Measurements from ENCODE around the gene NAA60.
A peak's percentile ranks its signal among the peaks of the same experiment; 100 is the strongest.

The NAA60 gene

DNA sequence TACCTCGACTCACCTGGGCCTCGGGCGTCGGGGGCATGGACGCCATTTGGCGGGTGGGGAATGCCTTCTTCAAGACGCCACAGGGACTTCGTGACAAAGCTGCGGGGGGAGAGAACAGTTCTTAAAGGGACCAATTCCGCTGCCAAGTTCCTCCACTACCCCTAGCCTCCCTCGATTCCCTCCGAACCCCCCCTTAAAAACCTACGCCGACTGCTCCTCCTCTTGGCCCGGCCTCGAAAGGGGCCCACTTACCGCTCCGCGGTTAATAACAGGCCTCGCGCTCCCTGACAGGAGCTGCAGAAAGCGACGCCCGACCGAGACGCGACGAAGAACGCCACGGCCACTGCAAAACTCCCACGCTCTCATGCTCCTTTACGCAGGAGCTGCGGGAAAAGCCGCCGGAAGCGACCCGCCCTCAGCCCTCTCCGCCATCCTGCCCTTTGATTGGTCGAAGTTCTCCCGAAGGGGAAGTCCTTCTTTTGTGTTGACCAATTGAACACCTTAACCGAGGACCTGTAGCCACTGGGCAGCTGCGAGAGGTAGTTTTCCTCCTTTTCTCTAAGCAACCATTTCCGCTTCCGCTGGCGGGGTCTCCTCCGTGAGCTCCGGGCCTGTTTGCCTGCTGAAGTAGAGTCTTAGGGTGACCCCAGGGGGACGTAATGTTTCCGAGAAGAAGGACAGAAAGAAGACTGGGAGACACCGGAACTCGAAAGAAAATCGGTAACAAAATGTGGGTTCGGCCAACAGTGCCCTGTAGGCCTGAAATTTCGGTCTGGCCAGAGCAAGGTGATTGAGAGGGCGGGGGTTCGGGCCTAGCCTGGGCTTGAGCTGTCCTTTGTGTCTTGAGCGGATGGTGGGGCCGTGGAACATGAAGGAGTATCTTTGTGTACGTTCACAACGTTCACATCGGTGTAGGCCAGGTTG, at the start of gene NAA60, which contains the start of gene ZNF597:
Gene NAA60 (plus strand): TSS at position 573 of the 924 bp plus-strand sequence. CDS start 32,548 bp downstream, outside the sequence.
Gene ZNF597 (minus strand): TSS at position 397 of the 924 bp plus-strand sequence. CDS start 351 bp downstream, at position 46.
- DNase-seq (ENCODE audit: low read depth in 2 of 2) = peak; percentile 69 to 79

DNA sequence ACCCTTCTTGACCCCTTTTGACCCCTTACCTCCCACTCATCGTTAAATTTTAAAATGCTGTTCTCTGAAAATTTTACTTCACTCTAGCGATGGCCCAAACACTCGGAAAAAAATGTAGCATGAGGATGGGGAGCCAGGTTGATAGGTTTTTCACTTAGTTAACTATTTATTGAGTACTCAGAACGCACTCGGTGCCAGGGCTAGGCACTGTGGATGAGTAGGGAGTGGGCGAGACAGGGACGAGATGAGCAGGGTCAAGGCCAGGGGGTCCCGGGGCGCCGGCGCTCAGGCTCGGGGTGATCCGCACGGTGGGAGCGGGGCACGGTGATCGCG, 43.1 kb upstream of the NAA60 start:
- no peak for DNase-seq (ENCODE audit: low read depth in 2 of 2)

DNA sequence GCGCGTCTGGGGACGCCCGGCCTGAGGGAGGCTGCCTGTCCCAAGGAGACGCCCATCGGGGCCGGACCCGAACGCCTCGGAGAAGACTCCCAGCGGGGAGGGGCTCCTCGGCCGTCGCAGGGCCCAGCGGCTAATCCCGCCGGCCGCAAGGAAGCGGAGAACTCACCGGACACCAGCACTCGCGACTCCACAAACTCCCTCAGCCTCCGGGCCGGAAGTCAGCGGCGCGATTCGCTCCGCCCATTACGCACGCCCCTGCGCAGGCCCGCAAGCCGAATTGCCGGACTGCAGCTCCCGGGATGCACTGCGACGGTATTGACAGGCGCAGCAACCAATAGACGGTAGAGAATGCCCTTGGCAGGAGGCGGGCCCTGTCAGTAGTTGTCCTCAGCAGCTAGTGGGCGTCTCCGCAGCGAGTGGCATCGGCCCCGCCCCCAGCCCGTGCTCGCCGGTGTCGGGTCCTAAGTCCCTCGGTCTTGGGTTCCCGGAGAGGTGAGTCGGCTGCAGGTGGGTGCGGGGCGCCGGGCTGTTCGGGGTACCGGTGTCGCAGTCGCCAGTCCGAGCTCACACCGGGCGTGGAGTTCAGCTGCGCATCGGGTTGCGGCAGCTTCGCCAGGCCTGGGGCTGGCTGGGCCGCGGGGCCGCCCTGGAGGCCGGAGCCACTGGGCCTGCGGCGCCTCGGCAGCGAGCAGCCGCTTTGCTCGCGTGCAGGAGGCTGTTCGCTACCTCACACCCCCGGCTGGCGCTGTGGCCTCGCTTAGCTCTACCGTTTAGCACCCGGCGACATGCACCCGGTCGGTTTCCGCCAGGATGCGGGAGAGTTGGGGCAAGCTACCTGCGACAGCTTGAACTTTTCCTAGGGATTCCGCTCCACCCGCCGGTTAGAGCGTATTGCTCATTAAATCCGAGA, 42.4 kb upstream of the NAA60 start, which contains the start of the genes ZNF174 and ZSCAN32:
Gene ZNF174 (plus strand): TSS at position 437 of the 910 bp plus-strand sequence. CDS start 790 bp downstream, outside the sequence.
Gene ZSCAN32 (minus strand): TSS at position 226 of the 910 bp plus-strand sequence. CDS start 3,447 bp downstream, outside the sequence.
- peak; percentile 99 for DNase-seq (ENCODE audit: low read depth in 2 of 2)

DNA sequence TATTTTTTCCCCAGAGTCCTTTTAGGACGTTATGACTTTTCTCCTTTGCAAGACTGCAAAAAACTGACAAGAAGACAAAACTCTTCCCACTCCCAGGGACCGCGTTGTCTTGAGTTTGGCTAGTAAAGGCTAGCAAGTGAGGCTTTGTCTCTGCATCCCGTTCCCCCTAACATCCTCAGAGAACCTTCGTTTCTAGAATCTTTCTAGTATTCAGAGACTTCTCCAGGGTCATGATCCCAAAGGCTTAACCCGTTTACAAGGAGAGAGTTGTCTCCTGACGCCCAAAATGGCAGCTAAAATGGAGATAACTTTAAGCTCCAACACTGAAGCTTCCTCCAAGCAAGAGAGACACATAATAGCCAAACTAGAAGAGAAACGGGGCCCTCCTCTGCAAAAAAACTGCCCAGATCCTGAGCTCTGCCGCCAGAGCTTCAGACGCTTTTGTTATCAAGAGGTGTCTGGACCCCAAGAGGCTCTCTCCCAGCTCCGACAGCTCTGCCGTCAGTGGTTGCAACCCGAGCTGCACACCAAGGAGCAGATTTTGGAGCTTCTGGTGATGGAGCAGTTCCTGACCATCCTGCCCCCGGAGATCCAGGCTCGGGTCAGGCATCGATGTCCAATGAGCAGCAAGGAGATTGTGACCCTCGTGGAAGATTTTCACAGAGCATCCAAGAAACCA, 41.6 kb upstream of the NAA60 start:
- no peak for DNase-seq (ENCODE audit: low read depth in 2 of 2)

DNA sequence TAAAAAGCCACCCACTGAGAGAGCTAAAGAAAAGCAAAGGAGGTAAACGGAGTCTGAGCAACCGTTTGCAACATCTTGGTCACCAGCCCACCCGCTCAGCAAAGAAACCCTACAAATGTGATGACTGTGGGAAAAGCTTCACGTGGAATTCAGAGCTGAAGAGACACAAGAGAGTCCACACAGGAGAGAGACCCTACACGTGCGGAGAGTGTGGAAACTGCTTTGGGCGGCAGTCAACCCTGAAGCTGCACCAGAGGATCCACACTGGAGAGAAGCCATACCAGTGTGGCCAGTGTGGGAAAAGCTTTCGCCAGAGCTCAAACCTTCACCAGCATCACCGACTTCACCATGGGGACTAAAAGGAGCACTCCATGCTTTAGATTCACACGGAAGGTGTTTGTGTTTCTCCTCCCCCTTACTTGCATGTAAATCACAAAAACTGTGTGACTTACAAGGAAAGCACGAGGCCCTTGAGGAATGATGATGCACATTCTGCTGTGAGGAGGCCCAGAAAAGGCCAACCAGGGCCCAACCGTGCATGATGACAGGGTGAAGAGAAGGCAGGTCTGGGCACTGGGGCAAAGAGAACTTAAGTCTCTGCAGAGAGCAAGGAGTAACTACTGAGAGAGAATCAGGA, 34.8 kb upstream of the NAA60 start:
- no peak for DNase-seq (ENCODE audit: low read depth in 2 of 2)

DNA sequence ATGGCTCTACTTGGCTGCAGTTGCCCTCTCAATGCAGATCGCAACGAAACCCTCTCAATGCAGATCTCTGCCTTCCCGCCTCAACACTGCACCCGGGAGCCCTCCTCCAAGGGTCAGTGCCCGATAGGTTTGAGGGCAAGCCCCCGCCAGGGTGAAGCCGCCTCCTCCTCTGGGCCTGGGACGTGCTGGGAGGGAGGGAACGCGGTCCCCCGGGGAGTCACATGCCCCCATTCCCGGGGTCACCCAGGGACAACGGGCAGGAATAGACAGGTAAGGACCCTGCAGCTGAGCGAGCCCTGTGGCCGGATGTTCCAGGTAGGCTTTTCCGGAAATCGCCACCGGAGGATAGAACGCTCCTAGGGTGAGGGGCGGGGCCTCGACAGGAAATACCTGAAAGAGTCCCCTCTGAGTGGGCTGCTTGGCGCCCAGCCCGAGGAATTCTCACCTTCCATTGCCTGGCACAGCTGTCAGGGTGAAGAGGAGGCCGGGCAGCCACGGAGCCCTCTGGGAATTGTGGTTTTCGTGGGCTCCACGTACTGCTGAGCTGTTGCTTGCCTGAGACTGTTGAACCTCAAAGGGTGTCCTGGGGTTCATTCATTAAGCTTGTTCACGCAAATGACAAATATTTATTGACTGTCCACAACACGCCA, 29.6 kb upstream of the NAA60 start:
- no peak for DNase-seq (ENCODE audit: low read depth in 2 of 2)

DNA sequence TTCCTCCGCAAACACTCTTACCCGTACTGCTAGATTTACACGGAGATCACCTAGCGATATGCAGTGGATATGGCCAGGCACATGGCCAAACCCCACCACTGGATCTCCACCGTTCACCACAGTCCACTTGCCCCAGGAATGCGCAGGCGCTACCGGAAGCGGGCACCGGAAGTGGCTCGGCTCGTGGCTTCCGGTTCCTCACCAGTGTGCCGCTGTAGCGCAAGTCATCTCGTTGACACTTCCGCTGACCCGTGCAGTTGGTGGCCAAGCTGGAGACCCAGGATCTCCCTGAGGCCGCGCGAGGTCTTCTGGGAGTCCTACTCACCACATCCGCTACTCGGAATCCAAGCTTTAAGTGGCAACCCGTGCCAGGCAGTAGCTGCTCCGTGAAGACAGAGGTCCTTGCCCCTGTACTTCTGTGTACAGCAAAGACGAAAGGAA, 11.7 kb upstream of the NAA60 start:
- DNase-seq (ENCODE audit: low read depth in 2 of 2) = peak; percentile 57 to 66

DNA sequence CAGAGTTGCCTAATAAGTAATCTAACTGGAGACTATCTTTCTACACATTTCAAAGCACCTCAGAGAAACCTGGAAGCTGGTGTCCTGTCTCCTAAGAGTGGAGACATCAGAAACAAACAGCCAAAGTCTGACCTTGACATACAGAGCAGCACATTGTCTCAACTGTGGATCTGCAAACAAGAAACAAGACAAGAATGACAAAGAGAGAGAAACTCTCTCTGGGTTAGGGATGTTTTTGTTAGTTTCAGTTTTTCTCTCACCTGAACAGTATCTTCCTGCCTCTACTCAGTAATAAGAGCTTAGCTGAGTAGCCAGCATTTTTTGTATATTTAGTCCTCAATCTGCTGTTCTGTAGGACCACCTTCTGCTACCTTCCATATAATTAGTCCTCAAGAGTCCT, 9.1 kb upstream of the NAA60 start:
- DNase-seq (ENCODE audit: low read depth in 2 of 2) = no peak

DNA sequence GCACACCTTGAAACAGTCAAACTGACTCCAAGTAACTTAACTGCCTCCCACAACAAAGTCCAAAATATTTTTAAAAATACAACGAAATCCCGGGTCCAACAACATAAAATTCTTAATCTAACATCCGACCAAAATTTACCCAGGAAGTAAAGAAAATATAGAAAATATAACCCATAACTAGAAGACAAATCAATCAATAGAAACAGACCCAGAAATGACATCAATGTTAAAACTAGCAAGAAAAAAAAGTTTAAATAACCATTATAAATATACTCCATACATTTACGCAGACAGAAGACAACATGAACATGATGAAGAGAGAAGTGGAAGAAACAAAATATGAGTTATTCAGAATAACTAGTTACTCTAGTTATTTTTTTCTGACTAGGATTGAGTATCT, 3.8 kb upstream of the NAA60 start:
- no peak for DNase-seq (ENCODE audit: low read depth in 2 of 2)

DNA sequence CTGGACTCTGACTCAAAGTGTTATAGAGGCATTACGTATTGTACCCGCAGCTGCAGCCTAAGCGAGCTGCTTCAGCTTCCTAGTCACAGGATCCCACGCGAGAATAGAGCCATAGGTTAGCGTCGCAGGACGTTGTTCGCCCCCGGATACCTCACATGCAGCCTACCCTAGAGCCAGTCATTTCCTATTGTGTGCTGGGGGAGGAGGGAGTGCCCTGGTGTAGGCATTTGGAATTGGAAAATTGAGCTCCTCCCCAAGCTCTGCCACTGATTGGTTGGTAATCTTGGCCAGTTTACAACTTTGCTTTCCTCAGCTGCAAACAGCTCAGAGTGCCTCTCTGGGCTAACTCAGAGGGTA, 530 bp downstream of the NAA60 start:
- DNase-seq (ENCODE audit: low read depth in 2 of 2) = peak in 1 of 2 donors; percentile 34

DNA sequence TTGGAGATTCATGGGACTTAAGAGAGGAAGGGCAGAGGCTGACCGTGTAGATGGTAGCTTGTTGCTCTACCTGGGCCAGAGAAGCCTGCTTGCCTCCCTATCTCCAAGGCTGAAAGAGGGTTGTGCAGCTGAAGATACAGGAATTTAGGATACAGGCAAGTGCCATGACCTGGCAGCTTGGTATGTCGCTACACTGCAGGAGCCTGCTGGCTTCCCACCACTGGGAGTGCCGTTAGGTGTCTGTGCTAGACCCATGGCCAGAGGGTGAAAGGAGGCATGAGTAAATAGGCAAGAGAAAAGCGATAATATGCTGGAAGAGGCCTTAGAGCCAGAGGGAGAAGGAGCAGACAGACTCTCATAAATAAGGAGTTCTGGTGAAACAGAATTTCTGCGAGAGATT, 10.6 kb downstream of the NAA60 start:
- DNase-seq (ENCODE audit: low read depth in 2 of 2) = no peak

DNA sequence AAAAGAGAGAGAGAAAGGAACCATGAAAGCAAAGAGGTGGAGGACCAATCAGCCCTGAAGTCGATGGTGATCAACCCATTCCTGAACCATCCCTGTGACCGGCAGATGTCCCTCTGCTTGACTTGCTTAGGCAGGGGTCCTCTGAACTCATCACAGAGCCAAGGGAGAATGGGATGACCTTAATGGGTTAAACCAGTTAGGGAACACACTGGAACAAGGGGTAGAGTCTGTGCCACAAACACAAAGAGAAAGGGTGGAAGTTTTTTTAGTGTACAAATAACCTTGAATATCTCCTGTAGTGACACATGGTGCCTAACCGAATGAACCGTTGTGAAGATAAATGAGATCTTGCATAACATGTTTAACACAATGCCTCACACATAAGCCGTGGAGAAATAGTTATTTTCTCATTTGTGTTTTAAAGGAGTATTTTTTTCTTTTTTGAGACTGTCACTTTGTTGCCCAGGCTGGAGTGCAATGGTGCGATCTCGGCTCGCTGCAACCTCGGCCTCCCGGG, 11.2 kb downstream of the NAA60 start:
- DNase-seq (ENCODE audit: low read depth in 2 of 2) = no peak

DNA sequence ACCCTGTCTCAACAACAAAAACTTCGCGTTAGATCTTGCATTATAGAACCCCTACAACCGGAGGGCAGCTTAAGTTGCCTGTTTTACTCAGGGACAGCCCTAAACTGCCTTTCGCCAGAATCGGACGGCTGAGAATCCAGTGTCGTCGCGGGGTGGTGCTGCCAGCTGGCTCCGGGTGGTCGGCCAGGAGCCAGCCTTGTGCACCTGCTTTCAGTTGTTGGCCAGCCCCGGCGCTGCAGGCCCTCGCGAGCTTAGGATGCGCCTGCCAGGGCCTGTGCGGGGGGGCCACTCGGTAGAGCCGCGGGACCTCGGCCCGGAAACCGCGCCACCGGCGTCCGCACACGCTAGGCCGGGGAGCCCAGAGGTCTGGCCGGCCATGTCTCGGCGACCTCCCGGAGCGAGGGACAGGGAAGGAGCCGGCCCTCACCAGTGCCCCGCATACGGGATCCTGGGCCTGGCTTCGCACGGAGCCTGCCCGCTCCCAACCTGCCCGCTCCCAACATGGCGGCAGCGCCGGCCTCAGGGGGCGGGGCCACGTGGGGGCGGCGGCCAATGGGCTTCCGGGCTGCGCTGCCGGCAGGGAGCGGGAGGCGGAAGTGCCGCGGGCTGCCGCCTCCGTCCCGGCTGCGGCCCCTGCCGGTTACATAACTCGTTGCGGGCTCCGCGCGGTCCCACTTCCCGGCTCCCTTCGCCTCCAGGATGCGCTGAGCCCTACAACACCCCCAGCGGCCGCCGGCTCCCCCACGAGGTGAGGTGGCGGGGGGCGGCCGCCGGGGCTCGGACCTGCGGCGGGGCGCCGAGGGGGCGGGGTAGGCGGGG, 14.2 kb downstream of the NAA60 start:
- DNase-seq (ENCODE audit: low read depth in 2 of 2) = peak; percentile 84 to 87

DNA sequence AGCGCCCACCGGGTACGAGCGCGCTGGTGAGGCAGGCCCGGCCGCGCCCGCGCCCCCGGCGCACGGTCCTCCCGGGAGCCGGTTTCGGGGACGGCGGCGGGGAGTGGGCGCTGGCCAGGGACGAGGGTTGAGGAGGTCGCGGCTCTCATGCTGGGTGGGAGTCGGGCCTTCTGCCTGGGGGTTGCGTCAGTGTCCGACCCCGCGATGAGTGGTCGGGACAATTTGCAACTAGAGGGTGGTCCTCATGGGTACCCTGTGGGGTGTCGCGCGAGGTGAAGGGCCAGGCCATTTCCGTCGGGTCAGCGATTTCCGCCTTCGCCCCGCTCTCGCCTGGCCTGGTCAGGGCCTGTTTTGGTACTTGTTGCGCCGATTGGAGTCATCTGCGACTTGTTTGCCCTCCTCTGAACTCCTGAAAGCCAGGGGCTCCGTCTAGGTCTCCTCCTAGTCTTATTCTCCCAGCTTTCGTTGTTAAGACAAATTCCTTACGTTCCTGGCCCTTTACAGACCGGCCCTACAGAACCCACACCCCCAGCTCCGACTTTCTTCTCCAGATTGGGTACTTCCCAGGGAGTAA, 14.9 kb downstream of the NAA60 start:
- no peak for DNase-seq (ENCODE audit: low read depth in 2 of 2)

DNA sequence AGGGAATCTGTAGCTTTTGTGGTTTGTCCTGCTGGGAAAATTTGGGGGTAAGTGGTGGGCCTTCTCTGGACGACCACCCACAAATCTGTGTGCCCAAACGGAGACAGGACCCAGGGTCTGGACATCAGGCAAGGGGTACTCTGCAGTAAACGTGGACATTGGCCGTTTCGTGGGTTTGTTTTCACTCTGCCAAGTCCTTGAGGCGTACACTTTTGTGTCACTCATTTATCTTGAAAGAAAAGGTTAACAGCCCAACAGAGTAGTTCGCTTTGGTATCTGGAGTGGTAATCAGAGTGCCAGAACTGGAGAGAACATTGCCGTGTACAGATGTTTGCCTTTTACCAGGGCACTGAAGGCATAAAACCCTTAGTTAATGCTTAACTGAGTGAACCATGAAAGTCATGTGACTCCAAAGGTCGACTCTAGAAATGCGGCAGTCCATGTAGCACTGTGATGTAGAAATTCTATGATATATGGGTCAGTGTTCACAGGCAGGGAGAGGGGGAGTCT, 15.4 kb downstream of the NAA60 start:
- DNase-seq (ENCODE audit: low read depth in 2 of 2) = no peak

DNA sequence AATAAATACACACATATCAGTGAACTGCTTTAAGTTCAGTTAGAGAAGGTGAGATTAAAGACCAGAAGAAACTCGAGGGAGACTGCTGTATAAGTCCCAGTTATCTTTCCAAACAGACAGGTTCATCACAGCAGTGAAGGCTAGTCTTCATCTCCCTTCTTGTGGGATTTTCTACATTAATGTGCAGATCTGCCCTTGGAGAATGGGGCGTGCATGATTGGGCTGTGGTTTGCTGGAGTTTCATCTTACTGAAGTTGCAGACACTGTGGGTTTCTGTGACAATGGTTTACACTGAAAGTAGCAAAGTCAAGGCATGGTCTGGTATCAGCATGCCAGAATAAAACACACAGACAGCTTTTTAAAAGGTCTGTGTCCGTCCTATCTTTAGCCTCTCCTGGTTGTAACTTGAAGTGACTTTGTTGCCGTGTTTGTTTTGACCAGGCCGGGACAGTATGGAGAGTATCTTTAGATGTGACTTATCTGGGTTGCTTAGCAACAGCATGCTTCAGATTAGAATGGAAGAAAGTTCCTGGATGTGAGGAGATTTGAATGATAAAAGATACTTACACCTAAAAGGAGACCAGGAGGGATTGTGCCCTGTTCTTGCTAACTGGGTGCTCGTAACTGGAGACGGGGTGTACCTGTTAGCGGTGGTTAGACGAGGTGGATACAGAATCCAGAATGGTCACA, 16.1 kb downstream of the NAA60 start:
- DNase-seq (ENCODE audit: low read depth in 2 of 2) = no peak

DNA sequence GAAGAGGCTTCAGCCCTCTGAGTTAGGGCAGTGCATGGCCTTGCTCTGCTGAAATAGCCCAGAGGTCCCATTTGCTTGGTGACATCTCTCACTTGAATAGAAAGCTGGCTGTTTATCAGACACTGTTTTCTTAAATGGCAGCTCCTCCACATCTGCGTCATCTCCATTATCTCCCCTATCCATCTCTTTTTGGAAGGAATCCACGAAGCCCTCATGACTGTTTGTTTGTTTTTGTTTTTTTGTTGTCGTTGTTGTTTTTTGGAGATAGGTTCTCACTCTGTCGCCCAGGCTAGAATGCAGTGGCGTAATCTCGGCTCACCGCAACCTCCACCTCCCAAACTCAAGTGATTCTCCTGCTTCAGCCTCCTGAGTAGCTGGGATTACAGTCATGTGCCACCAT, 16.6 kb downstream of the NAA60 start:
- no peak for DNase-seq (ENCODE audit: low read depth in 2 of 2)

DNA sequence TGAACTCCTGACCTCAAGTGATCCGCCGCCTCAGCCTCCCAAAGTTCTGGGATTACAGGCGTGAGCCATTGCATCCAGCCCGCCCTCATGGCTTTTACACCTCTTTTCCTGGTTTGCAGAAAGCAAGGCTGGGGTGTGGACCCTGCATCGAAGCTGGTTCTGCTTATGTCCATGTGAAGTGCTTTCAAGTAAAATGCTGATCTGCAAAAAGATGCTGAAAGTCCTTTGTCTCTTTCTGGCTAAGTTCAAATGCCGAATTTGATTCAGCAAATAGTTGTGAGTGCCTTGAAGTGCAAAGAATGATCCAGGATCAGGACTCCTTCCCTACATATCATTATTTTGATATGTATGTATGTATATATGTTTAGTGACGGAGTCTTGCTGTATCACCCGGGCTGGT, 17.1 kb downstream of the NAA60 start:
- DNase-seq (ENCODE audit: low read depth in 2 of 2) = no peak
